Measurements from ENCODE around the gene TCN2. TPM values are rescaled to one million over a fixed set of nuclear protein-coding genes. Genes with fewer than 3 reads are reported as not detected.

TCN2 gene
- total RNA-seq, 1 experiment from 2014 or later, result 2.2 TPM

DNA sequence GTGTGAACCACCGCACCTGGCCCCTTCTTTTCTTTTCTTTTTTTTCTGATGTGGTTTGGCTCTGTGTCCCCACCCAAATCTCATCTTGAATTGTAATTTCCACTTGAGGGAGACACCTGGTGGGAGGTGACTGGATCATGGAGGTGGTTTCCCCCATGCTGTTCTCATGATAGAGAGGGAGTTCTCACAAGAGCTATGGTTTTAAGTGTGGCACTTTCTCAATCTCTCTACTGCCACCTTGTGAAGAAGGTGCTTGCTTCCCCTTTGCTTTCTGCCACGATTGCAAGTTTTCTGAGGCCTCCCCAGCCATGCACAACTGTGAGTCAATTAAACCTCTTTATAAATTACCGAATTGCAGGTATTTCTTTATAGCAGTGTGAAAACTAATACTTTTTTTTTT is 4.9 kb upstream of the TCN2 start (continued):
- TF ChIP-seq POLR2AphosphoS5 (IDR thresholded peaks at IDR 0.05; ENCODE audit: low read depth, low read length) (no peak), CEBPB (IDR thresholded peaks at IDR 0.05; ENCODE audit: low read depth) (no peak)

DNA sequence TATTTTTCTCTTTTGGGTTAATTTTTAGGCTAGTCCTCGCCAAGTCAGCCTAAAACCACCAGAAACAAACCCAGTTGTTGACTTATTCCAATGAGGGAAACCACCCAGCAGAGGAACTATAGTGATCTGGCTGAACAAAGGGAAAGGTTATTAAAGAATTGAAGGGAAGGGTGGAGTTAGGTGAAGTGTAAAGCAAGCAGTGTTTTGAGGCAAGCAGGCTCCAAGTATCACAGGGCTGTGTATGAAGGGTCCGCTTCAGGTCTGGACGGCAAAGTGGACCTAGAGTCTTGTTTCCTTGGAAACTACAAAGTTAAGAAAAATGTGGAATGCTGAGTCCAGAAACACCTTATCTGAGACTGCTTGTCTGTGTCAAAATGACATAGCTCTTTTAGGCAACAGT is 3.2 kb upstream of the TCN2 start:
- no peak for ATAC-seq
- no peaks in the 10 kb centered on the region for H3K27me3 ChIP-seq (ENCODE audit: insufficient read depth, low read length)
- H2AFZ ChIP-seq (ENCODE audit: low read depth, low read length, poor library complexity, severe bottlenecking), result no peak overlapping the region
- no peaks in the 10 kb centered on the region for H3K36me3 ChIP-seq (ENCODE audit: control insufficient read depth in 1 of 2, insufficient read depth in 2 of 2, low read length in 2 of 2)
- ChIA-PET POLR2A (no interaction called here), CTCF (interaction anchor here (1.1 kb wide), 2 partner anchors 15 to 151 kb away, joined by 3 to 4 read pairs; no protein-coding TSS in a partner anchor), RAD21 (ENCODE audit: low non-redundant PET in 1 of 2, low total read pairs in 2 of 2, uncharacterized antibody in 2 of 2, unreplicated experiment in 2 of 2) (no interaction called here)
- H3K4me3 ChIP-seq (replicated peaks in 1 of 2; ENCODE audit: low read depth in 1 of 2, low read length in 2 of 2), result no peak overlapping the region
- intact Hi-C loops (cut with micrococcal nuclease), result loop anchor here (2.0 to 10.0 kb wide), 2 partner anchors 151 to 213 kb away; no protein-coding TSS in a partner anchor
- H4K20me1 ChIP-seq (ENCODE audit: insufficient read depth), result no peaks in the 10 kb centered on the region
- H3K79me2 ChIP-seq (ENCODE audit: insufficient read depth, low read length), result no peaks in the 10 kb centered on the region
- no peak overlapping the region for H3K4me2 ChIP-seq (ENCODE audit: low read length)
- peaks cover 11 to 37% of the 10 kb centered on the region in 2 experiments for H3K4me1 ChIP-seq (ENCODE audit: control insufficient read depth in 1 of 2, insufficient read depth in 2 of 2, low read length in 2 of 2)
- no peak for DNase-seq (ENCODE audit: low read depth, low spot score)
- no TSS peak for BruUV-seq (replicated peaks)
- H3K9me3 ChIP-seq (ENCODE audit: control insufficient read depth in 1 of 2, insufficient read depth in 1 of 2, low read depth in 1 of 2, low read length in 2 of 2), result no peaks in the 10 kb centered on the region
- no peak overlapping the region for H3K9ac ChIP-seq (ENCODE audit: low read length)
- H3K9me2 ChIP-seq (ENCODE audit: insufficient read depth), result no peaks in the 10 kb centered on the region
- no peak for TF ChIP-seq FOSL1 (IDR thresholded peaks at IDR 0.05; ENCODE audit: low read depth)
- TF ChIP-seq SRF (IDR thresholded peaks at IDR 0.05; ENCODE audit: low read depth), result no peak
- no peak for TF ChIP-seq JUND (IDR thresholded peaks at IDR 0.05)
- TF ChIP-seq ELF1 (IDR thresholded peaks at IDR 0.05; ENCODE audit: borderline replicate concordance, low read depth), result no peak
- TF ChIP-seq, protein P1, sequence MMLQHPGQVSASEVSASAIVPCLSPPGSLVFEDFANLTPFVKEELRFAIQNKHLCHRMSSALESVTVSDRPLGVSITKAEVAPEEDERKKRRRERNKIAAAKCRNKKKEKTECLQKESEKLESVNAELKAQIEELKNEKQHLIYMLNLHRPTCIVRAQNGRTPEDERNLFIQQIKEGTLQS (IDR thresholded peaks at IDR 0.05), result no peak
- no peak for TF ChIP-seq POLR2AphosphoS5 (IDR thresholded peaks at IDR 0.05; ENCODE audit: low read depth, low read length)
- no peak for TF ChIP-seq SIN3A (IDR thresholded peaks at IDR 0.05; ENCODE audit: low read depth)
- no peak for TF ChIP-seq ZFX (IDR thresholded peaks at IDR 0.05)
- TF ChIP-seq EGR1 (IDR thresholded peaks at IDR 0.05; ENCODE audit: low read depth), result no peak
- TF ChIP-seq, protein P2, sequence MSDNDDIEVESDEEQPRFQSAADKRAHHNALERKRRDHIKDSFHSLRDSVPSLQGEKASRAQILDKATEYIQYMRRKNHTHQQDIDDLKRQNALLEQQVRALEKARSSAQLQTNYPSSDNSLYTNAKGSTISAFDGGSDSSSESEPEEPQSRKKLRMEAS (IDR thresholded peaks at IDR 0.05), result no peak
- no peak for TF ChIP-seq CEBPB (IDR thresholded peaks at IDR 0.05; ENCODE audit: low read depth)
- no peak for TF ChIP-seq CBX3 (IDR thresholded peaks at IDR 0.05; ENCODE audit: low read depth)
- TF ChIP-seq POLR2A (IDR thresholded peaks at IDR 0.05; ENCODE audit: borderline replicate concordance, extremely low read depth, insufficient read depth, insufficient read length), result no peak
- H3K27ac ChIP-seq (ENCODE audit: low read depth, low read length), result no peak overlapping the region

Data from HCT116 (cell line).